Measurements from ENCODE around the gene PCSK5.

The PCSK5 gene

GRCh38 chr9:76245518-76245917 lies 355.0 kb downstream of the PCSK5 start:
- TF ChIP-seq CTCF (IDR thresholded peaks at IDR 0.05; ENCODE audit: borderline replicate concordance, control extremely low read depth, extremely low read depth, insufficient read depth, missing control alignments) = no peak

GRCh38 chr9:76246680-76247079 lies 356.2 kb downstream of the PCSK5 start:
- TF ChIP-seq CTCF (IDR thresholded peaks at IDR 0.05; ENCODE audit: borderline replicate concordance, control extremely low read depth, extremely low read depth, insufficient read depth, missing control alignments) = no peak
- in situ Hi-C loops (cut with MboI; ENCODE audit: low sequenced_read_pairs, unreplicated experiment) = no loop called here
- no peak for DNase-seq (ENCODE audit: low spot score)

More at GRCh38 chr9:76245518-76245917, 355.0 kb downstream of the PCSK5 start:
- in situ Hi-C loops (cut with MboI; ENCODE audit: low sequenced_read_pairs, unreplicated experiment) = no loop called here
- no peak for DNase-seq (ENCODE audit: low spot score)

- in situ Hi-C loops (cut with MboI; ENCODE audit: low sequenced_read_pairs, unreplicated experiment) = no loop called here
- no peak for TF ChIP-seq CTCF (IDR thresholded peaks at IDR 0.05; ENCODE audit: borderline replicate concordance, control extremely low read depth, extremely low read depth, insufficient read depth, missing control alignments)
- no peak for DNase-seq (ENCODE audit: low spot score)
These were observed 357.0 kb downstream of the PCSK5 start for GRCh38 chr9:76247426-76247825.

GRCh38 chr9:76249309-76249708 lies 358.8 kb downstream of the PCSK5 start:
- DNase-seq (ENCODE audit: low spot score) = no peak
- no peak for TF ChIP-seq CTCF (IDR thresholded peaks at IDR 0.05; ENCODE audit: borderline replicate concordance, control extremely low read depth, extremely low read depth, insufficient read depth, missing control alignments)
- in situ Hi-C loops (cut with MboI; ENCODE audit: low sequenced_read_pairs, unreplicated experiment) = no loop called here

GRCh38 chr9:76255781-76256455 lies 365.4 kb downstream of the PCSK5 start:
- in situ Hi-C loops (cut with MboI; ENCODE audit: low sequenced_read_pairs, unreplicated experiment) = no loop called here
- TF ChIP-seq CTCF (IDR thresholded peaks at IDR 0.05; ENCODE audit: borderline replicate concordance, control extremely low read depth, extremely low read depth, insufficient read depth, missing control alignments) = no peak
- no peak for DNase-seq (ENCODE audit: low spot score)

GRCh38 chr9:76257311-76257710 lies 366.8 kb downstream of the PCSK5 start:
- in situ Hi-C loops (cut with MboI; ENCODE audit: low sequenced_read_pairs, unreplicated experiment) = no loop called here
- TF ChIP-seq CTCF (IDR thresholded peaks at IDR 0.05; ENCODE audit: borderline replicate concordance, control extremely low read depth, extremely low read depth, insufficient read depth, missing control alignments) = no peak

More at GRCh38 chr9:76257311-76257710, 366.8 kb downstream of the PCSK5 start:
- DNase-seq (ENCODE audit: low spot score) = no peak

All from GM13976 (cell line).